ENCODE results near the gene SCFD2.

The SCFD2 gene

DNA sequence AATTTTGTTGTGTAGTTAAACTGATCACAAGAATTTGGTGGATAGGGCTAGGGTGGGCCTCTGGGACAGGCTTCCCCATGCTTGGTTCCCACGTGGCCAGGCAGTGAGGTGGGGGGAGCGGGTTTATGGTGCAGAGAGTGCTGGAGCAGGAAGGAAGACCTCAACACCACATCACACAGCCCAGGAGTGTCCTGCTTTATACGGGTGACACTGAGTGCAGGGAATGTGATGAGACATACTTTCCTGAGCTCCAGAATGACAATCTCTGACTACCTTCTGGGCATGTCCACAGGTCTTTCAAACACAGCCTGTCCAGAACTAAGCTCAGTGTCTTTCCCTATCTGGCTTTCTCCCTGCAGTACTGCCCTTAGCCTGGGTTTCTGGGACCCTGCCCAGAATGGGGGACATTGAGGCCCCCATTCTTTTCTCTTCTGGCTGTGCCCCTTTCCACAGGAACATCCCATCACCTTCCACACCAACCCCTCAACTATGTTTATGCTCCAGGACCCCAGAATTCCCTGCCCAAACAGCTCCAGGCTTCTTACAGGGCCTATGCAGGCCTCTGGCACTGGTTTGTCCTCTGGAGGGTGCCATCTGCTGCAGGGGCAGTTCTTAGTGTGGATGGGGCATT, 540.3 kb downstream of the SCFD2 start:
- Histone ChIP-seq H3K36me3 (ENCODE audit: control insufficient read depth, insufficient read depth, low read length) (no peaks in the 10 kb centered on the region), H3K4me3 (replicated peaks; ENCODE audit: low read depth, low read length) (no peak overlapping the region), H3K27me3 (replicated peaks; ENCODE audit: control insufficient read depth, insufficient read depth, low read length) (no peaks in the 10 kb centered on the region)
- no peak for DNase-seq (ENCODE audit: extremely low read depth, insufficient read length)
- TF ChIP-seq, protein P1, sequence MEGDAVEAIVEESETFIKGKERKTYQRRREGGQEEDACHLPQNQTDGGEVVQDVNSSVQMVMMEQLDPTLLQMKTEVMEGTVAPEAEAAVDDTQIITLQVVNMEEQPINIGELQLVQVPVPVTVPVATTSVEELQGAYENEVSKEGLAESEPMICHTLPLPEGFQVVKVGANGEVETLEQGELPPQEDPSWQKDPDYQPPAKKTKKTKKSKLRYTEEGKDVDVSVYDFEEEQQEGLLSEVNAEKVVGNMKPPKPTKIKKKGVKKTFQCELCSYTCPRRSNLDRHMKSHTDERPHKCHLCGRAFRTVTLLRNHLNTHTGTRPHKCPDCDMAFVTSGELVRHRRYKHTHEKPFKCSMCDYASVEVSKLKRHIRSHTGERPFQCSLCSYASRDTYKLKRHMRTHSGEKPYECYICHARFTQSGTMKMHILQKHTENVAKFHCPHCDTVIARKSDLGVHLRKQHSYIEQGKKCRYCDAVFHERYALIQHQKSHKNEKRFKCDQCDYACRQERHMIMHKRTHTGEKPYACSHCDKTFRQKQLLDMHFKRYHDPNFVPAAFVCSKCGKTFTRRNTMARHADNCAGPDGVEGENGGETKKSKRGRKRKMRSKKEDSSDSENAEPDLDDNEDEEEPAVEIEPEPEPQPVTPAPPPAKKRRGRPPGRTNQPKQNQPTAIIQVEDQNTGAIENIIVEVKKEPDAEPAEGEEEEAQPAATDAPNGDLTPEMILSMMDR (IDR thresholded peaks at IDR 0.05; ENCODE audit: insufficient read depth, low read length, poor library complexity, severe bottlenecking): no peak

DNA sequence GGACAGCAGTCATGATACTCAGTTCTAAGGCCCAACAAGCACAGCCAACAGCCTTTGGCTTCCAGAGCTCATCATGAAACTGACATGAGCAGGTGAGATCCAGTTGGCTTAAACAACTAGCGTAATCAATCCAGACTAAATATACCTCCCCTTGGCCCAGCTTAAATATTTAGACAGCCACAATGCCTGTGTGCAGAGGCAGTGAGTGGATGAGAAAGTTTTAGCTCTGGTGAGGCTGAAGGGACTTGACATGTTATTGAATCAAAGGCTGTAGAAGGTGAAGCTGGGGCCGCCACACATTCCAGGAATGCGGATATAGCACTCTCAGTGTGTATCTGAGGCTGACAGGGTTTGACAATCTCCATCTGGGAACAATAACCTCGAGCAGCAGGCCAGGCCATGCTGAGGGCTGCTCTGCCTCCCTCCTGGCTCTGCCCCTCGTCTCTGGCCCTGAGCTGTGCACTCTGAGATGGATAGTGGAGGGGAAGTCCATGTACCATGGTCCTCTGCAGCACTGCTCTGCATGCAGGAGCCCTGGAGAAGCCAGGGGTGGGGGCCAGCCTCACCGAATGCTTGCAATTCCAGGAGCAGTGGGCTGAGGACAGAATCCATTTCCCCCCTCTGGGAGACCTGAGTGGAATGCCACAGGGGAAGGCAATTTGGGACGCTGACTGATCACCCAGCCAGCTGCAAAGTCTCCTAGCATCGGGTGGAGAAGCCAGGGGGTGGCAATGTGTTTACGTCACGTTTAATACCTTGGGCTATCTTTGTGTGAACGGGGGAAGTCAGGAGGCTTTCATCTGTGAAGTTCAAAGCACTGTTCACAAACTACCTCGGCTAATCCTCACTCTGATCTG, 541.0 kb downstream of the SCFD2 start:
- H3K4me3 ChIP-seq (replicated peaks; ENCODE audit: low read depth, low read length): no peak overlapping the region
- no peaks in the 10 kb centered on the region for H3K36me3 ChIP-seq (ENCODE audit: control insufficient read depth, insufficient read depth, low read length)
- TF ChIP-seq, protein P1 (IDR thresholded peaks at IDR 0.05; ENCODE audit: insufficient read depth, low read length, poor library complexity, severe bottlenecking): no peak
- no peak for DNase-seq (ENCODE audit: extremely low read depth, insufficient read length)
- no peaks in the 10 kb centered on the region for H3K27me3 ChIP-seq (replicated peaks; ENCODE audit: control insufficient read depth, insufficient read depth, low read length)

DNA sequence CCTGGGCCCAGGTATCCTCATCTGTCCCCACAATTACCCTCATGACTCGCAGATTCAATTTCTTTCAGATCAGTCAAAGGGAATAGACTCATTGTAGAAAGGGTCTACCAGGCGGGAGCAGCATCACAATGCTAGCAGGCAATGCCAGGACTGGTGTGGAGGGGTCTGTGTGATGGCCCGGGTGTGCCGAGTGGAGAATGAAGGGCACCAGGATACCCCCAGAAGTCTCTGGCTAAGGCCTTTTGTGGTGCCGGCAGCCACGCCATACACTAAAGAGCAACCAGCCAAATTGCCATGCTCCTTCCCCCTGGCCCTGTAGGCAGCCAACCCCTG, 541.6 kb downstream of the SCFD2 start:
- no peak for DNase-seq (ENCODE audit: extremely low read depth, insufficient read length)
- TF ChIP-seq, protein P1 (IDR thresholded peaks at IDR 0.05; ENCODE audit: insufficient read depth, low read length, poor library complexity, severe bottlenecking): no peak
- no peak overlapping the region for H3K4me3 ChIP-seq (replicated peaks; ENCODE audit: low read depth, low read length)
- no peaks in the 10 kb centered on the region for H3K27me3 ChIP-seq (replicated peaks; ENCODE audit: control insufficient read depth, insufficient read depth, low read length)
- H3K36me3 ChIP-seq (ENCODE audit: control insufficient read depth, insufficient read depth, low read length): no peaks in the 10 kb centered on the region

DNA sequence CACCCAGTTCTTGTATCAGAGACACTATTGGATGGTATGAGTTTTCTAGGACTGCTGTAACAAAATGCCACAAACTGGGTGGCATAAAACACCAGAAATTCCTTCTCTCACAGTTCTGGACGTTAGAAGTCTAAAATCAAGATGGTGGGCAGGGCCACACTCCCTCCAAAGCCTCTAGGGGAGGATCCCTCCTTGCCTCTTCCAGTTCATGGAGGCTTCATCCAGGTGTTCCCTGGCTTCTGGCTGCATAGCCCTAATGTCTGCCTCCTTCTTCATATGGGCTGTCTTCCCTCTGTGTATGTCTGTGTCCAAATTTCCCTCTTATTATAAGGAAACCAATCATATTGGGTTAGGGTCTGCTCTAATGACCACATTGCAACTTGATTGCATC, 542.2 kb downstream of the SCFD2 start:
- Histone ChIP-seq H3K4me3 (replicated peaks; ENCODE audit: low read depth, low read length) (no peak overlapping the region), H3K27me3 (replicated peaks; ENCODE audit: control insufficient read depth, insufficient read depth, low read length) (no peaks in the 10 kb centered on the region), H3K36me3 (ENCODE audit: control insufficient read depth, insufficient read depth, low read length) (no peaks in the 10 kb centered on the region)
- no peak for DNase-seq (ENCODE audit: extremely low read depth, insufficient read length)
- TF ChIP-seq, protein P1 (IDR thresholded peaks at IDR 0.05; ENCODE audit: insufficient read depth, low read length, poor library complexity, severe bottlenecking): no peak
